NOMO-1 treated with dmso at 0.1 percent for 144 hours (cell line): Measurements from ENCODE around the gene DHRS11.

Source experiments
- DNase-seq: peaks from one replicate; lab custom pipeline; 2025; ENCODE audit not compliant: unreplicated experiment; lab: John Stamatoyannopoulos, UW

Gene DHRS11

DNA sequence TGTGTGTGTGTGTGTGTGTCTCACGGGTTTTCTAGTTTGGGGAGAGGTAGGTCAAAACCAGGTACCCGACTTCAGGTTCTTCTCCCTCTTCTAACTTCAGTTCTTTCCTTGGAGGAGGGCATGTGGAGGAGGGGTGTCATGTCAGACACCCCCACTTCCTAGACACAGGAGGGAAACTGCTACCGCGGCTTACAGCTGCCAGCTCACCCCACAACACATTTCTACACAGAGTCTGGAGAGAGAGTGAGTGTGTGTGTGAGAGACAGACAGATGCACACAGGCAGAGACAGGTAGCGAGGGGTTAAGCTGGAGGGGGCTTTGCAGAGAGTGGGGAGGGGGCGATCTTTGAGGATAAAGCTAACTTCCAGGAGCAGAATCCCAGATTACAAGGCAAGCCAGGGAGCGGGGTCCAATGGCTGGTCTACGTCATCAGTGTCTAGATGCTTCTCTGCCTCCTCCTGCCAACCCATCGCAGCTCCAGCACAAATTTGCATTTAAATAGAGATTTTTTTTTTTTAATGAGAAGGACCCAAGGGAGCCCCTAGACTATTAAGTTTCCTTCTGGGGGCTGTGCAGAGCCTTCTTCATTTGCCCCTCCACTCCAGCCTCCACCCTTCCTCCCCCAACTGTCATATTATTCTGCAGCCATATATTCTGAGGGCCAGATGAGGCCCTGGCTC is 58.6 kb downstream of the DHRS11 start:
- DNase-seq, result no peak
